ENCODE data around the gene PDE9A. TPM values are rescaled to one million over a fixed set of nuclear protein-coding genes. Genes with fewer than 3 reads are reported as not detected.

PDE9A gene
- total and polyA plus RNA-seq, 2 experiments from 2014 or later, result 26.5 to 31.1 TPM

- ATAC-seq (no peak), DNase-seq (ENCODE audit: low spot score) (no peak)
- Histone ChIP-seq H3K79me2 (replicated peaks; ENCODE audit: insufficient read depth) (peaks cover 16% of the 10 kb centered on the region), H4K20me1 (replicated peaks; ENCODE audit: insufficient read depth) (no peaks in the 10 kb centered on the region; the same call in 1 of the 2 replicates), H3K27me3 (ENCODE audit: insufficient read depth) (no peaks in the 10 kb centered on the region), H3K4me1 (ENCODE audit: insufficient read depth) (peaks cover 13% of the 10 kb centered on the region), H3K4me2 (no peak overlapping the region), H2AFZ (no peak overlapping the region), H3K4me3 (no peak overlapping the region), H3K27ac (ENCODE audit: low read depth) (no peak overlapping the region), H3F3A (replicated peaks; ENCODE audit: low read depth) (0 out of 2 replicates have a peak, but pooled peaks cover 7% of the 10 kb centered on the region), H3K9me2 (ENCODE audit: insufficient read depth) (no peaks in the 10 kb centered on the region), H3K36me3 (ENCODE audit: insufficient read depth) (no peaks in the 10 kb centered on the region)
- H3K4me1 Mint-ChIP-seq, result peaks cover 24% of the 10 kb centered on the region
- no peak overlapping the region for H3K27ac Mint-ChIP-seq
- H3K36me3 Mint-ChIP-seq (ENCODE audit: low read depth), result no peaks in the 10 kb centered on the region; the same call in 2 of the 3 replicates
- peaks cover 26% of the 10 kb centered on the region for H3K27me3 Mint-ChIP-seq (ENCODE audit: insufficient read depth, low read depth, poor library complexity)
- H3K4me3 Mint-ChIP-seq, result peak overlapping the region; percentile 2; the same call in 1 of the 3 replicates
- H3K9me3 Mint-ChIP-seq, result no peaks in the 10 kb centered on the region; the same call in 2 of the 3 replicates
- TF ChIP-seq REST (IDR thresholded peaks at IDR 0.05; ENCODE audit: unreplicated experiment) (no peak), CTCF (conservative IDR thresholded peaks at IDR 0.05; ENCODE audit: low read depth in 2 of 2) (no peak), EZH2phosphoT487 (IDR thresholded peaks at IDR 0.05; ENCODE audit: unreplicated experiment) (no peak)
These were observed 2.7 kb upstream of the PDE9A start for GRCh38 chr21:42650441-42651421.

DNA sequence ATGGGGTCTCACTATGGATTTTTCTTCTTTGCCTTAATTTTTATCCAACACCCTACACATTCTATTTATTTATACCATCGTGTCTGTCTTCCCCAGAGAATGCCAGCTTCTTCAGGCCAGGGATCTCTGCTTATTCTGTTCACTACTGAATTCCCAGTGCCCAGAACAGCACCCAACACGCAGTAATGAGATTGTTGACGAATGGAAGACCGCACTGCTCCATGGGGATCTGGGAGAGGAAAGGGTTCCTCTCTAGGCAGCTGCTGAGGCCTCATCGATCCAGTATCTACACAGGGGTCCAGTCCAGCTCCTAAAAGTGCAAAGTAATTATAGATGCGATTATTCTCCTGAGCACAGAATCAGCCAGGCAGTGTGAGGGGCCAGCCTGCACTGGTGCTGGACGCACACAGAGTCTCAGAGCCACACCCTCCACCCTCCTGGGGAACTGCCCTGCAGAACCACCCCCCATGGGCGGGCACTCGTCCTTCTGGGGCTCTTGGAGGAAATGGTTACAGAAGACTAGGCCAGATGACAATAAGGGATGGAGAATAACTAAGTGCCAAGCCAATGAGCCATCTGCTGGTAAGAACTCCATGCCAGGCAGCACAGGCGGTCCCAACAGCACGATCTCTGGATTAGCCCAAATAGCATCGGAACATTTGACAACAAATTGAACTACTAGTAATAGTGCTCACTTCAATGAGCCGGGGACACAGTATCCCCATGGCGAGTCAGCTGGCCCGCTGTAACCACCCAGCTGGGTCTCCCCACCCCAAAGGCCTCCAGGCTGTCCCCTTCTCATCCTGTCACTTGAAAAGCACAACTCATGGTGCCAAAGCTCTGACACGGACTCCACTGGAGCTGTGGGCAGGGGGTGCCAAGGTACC, 1.7 kb upstream of the PDE9A start:
- H3K4me2 ChIP-seq, result peak overlapping the region; percentile 95; the same call in 1 of the 2 replicates
- H3F3A ChIP-seq (replicated peaks; ENCODE audit: low read depth), result 0 out of 2 replicates have a peak, but pooled peaks cover 7% of the 10 kb centered on the region
- H3K9me2 ChIP-seq (ENCODE audit: insufficient read depth), result no peaks in the 10 kb centered on the region
- H3K4me3 Mint-ChIP-seq, result peak overlapping the region; percentile 86; the same call in 2 of the 3 replicates
- no peak overlapping the region; the same call in 1 of the 2 replicates for H3K4me3 ChIP-seq
- H3K27ac ChIP-seq (ENCODE audit: low read depth), result no peak overlapping the region
- H3K27ac Mint-ChIP-seq, result no peak overlapping the region
- no peaks in the 10 kb centered on the region; the same call in 2 of the 3 replicates for H3K9me3 Mint-ChIP-seq
- no peaks in the 10 kb centered on the region for H3K36me3 ChIP-seq (ENCODE audit: insufficient read depth)
- peaks cover 26% of the 10 kb centered on the region for H3K79me2 ChIP-seq (replicated peaks; ENCODE audit: insufficient read depth)
- H3K4me1 ChIP-seq (ENCODE audit: insufficient read depth), result peaks cover 22% of the 10 kb centered on the region
- H3K27me3 Mint-ChIP-seq (ENCODE audit: insufficient read depth, low read depth, poor library complexity), result peaks cover 31% of the 10 kb centered on the region
- no peaks in the 10 kb centered on the region for H3K27me3 ChIP-seq (ENCODE audit: insufficient read depth)
- H3K36me3 Mint-ChIP-seq (ENCODE audit: low read depth), result peaks cover 3% of the 10 kb centered on the region; the same call in 1 of the 3 replicates
- no peak overlapping the region for H2AFZ ChIP-seq
- peaks cover 6% of the 10 kb centered on the region; the same call in 1 of the 2 replicates for H4K20me1 ChIP-seq (replicated peaks; ENCODE audit: insufficient read depth)
- H3K4me1 Mint-ChIP-seq, result peaks cover 34% of the 10 kb centered on the region
- ATAC-seq (no peak), DNase-seq (ENCODE audit: low spot score) (no peak)
- no peak for TF ChIP-seq ZNF331 (CRISPR knock-in tag; IDR thresholded peaks at IDR 0.05; ENCODE audit: low read depth)
- TF ChIP-seq, protein P1, sequence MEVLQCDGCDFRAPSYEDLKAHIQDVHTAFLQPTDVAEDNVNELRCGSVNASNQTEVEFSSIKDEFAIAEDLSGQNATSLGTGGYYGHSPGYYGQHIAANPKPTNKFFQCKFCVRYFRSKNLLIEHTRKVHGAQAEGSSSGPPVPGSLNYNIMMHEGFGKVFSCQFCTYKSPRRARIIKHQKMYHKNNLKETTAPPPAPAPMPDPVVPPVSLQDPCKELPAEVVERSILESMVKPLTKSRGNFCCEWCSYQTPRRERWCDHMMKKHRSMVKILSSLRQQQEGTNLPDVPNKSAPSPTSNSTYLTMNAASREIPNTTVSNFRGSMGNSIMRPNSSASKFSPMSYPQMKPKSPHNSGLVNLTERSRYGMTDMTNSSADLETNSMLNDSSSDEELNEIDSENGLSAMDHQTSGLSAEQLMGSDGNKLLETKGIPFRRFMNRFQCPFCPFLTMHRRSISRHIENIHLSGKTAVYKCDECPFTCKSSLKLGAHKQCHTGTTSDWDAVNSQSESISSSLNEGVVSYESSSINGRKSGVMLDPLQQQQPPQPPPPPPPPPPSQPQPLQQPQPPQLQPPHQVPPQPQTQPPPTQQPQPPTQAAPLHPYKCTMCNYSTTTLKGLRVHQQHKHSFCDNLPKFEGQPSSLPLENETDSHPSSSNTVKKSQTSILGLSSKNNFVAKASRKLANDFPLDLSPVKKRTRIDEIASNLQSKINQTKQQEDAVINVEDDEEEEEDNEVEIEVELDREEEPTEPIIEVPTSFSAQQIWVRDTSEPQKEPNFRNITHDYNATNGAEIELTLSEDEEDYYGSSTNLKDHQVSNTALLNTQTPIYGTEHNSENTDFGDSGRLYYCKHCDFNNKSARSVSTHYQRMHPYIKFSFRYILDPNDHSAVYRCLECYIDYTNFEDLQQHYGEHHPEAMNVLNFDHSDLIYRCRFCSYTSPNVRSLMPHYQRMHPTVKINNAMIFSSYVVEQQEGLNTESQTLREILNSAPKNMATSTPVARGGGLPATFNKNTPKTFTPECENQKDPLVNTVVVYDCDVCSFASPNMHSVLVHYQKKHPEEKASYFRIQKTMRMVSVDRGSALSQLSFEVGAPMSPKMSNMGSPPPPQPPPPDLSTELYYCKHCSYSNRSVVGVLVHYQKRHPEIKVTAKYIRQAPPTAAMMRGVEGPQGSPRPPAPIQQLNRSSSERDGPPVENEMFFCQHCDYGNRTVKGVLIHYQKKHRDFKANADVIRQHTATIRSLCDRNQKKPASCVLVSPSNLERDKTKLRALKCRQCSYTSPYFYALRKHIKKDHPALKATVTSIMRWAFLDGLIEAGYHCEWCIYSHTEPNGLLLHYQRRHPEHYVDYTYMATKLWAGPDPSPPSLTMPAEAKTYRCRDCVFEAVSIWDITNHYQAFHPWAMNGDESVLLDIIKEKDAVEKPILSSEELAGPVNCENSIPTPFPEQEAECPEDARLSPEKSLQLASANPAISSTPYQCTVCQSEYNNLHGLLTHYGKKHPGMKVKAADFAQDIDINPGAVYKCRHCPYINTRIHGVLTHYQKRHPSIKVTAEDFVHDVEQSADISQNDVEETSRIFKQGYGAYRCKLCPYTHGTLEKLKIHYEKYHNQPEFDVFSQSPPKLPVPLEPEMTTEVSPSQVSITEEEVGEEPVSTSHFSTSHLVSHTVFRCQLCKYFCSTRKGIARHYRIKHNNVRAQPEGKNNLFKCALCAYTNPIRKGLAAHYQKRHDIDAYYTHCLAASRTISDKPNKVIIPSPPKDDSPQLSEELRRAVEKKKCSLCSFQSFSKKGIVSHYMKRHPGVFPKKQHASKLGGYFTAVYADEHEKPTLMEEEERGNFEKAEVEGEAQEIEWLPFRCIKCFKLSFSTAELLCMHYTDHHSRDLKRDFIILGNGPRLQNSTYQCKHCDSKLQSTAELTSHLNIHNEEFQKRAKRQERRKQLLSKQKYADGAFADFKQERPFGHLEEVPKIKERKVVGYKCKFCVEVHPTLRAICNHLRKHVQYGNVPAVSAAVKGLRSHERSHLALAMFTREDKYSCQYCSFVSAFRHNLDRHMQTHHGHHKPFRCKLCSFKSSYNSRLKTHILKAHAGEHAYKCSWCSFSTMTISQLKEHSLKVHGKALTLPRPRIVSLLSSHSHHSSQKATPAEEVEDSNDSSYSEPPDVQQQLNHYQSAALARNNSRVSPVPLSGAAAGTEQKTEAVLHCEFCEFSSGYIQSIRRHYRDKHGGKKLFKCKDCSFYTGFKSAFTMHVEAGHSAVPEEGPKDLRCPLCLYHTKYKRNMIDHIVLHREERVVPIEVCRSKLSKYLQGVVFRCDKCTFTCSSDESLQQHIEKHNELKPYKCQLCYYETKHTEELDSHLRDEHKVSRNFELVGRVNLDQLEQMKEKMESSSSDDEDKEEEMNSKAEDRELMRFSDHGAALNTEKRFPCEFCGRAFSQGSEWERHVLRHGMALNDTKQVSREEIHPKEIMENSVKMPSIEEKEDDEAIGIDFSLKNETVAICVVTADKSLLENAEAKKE (CRISPR knock-in tag; IDR thresholded peaks at IDR 0.05), result no peak
